Measurements from ENCODE around the gene TTLL12.

DNA sequence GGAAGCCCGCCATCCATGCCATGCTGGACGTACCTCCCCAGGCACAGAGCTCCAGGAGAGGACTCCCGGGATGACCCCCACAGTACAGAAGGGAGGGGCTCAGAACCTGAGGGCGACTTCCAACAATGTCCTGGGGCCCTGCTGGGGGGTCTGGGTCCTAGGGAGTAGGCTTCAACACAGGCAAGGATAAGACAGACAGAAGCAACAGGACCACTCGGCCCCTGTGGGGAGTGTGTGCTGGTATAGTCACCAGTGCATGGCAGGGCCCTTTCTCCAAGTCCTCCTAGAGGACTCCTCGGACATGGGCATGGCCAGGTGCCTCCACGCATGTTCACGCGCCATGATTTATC lies 16.8 kb downstream of the TTLL12 start:
- TF ChIP-seq EZH2 (IDR thresholded peaks at IDR 0.05; ENCODE audit: insufficient read depth, poor library complexity, severe bottlenecking): no peak
- no peak for TF ChIP-seq EZH2phosphoT487 (IDR thresholded peaks at IDR 0.05; ENCODE audit: insufficient read depth, low read depth)
